ENCODE data around the gene JARID2.

Gene JARID2

DNA sequence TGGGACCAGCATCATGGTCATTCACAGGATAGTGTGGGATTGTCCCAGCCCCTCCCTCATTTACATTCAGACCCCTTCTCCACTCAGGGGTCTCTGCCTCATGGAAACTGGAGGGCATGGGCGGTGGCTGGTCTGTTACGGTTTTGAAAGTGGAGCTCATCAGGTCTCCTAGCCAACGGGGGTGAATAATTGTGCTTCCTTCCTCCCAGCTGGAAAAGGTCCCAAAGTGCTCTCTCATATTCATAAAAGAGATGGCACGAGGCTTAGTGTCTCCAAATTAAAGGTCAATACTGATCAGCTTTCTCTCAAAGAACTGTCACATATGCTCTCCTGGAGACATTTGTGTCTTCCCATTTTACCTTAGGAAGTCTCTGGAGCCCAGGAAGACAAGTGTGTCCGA lies 19.9 kb downstream of the JARID2 start:
- no peaks in the 10 kb centered on the region for H3K9me3 ChIP-seq (ENCODE audit: low read length)
- H3K4me3 ChIP-seq (ENCODE audit: low read depth, low read length, poor library complexity, severe bottlenecking): no peak overlapping the region
- no peaks in the 10 kb centered on the region for H3K9me2 ChIP-seq (ENCODE audit: low read depth, low read length)
- no peaks in the 10 kb centered on the region for H3K4me1 ChIP-seq (ENCODE audit: insufficient read depth, low read length, severe bottlenecking)
- H4K20me1 ChIP-seq (ENCODE audit: insufficient read depth, low read length): no peaks in the 10 kb centered on the region
- no peaks in the 10 kb centered on the region for H3K27me3 ChIP-seq (ENCODE audit: insufficient read depth, low read length)
- H3K9ac ChIP-seq (ENCODE audit: low read length): no peak overlapping the region
- no peak overlapping the region for H2AFZ ChIP-seq (ENCODE audit: low read length)
- no peaks in the 10 kb centered on the region for H3K36me3 ChIP-seq (ENCODE audit: insufficient read depth, low read length)
- H3F3A ChIP-seq (ENCODE audit: insufficient read depth, low read length): no peaks in the 10 kb centered on the region
- H3K79me2 ChIP-seq (ENCODE audit: insufficient read depth, low read length): no peaks in the 10 kb centered on the region
- TF ChIP-seq, protein P1, sequence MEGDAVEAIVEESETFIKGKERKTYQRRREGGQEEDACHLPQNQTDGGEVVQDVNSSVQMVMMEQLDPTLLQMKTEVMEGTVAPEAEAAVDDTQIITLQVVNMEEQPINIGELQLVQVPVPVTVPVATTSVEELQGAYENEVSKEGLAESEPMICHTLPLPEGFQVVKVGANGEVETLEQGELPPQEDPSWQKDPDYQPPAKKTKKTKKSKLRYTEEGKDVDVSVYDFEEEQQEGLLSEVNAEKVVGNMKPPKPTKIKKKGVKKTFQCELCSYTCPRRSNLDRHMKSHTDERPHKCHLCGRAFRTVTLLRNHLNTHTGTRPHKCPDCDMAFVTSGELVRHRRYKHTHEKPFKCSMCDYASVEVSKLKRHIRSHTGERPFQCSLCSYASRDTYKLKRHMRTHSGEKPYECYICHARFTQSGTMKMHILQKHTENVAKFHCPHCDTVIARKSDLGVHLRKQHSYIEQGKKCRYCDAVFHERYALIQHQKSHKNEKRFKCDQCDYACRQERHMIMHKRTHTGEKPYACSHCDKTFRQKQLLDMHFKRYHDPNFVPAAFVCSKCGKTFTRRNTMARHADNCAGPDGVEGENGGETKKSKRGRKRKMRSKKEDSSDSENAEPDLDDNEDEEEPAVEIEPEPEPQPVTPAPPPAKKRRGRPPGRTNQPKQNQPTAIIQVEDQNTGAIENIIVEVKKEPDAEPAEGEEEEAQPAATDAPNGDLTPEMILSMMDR (IDR thresholded peaks at IDR 0.05; ENCODE audit: low read length): no peak
- TF ChIP-seq EZH2 (IDR thresholded peaks at IDR 0.05; ENCODE audit: borderline replicate concordance, low read length): no peak
- H3K27ac ChIP-seq (ENCODE audit: low read depth, low read length, poor library complexity, severe bottlenecking): no peak overlapping the region
- no peak overlapping the region for H3K4me2 ChIP-seq (ENCODE audit: low read length)

- Histone ChIP-seq H3K79me2 (ENCODE audit: insufficient read depth, low read length) (no peaks in the 10 kb centered on the region), H3K27me3 (ENCODE audit: insufficient read depth, low read length) (no peaks in the 10 kb centered on the region), H3K36me3 (ENCODE audit: insufficient read depth, low read length) (no peaks in the 10 kb centered on the region), H4K20me1 (ENCODE audit: insufficient read depth, low read length) (no peaks in the 10 kb centered on the region), H3K27ac (ENCODE audit: low read depth, low read length, poor library complexity, severe bottlenecking) (no peak overlapping the region), H2AFZ (ENCODE audit: low read length) (no peak overlapping the region), H3F3A (ENCODE audit: insufficient read depth, low read length) (no peaks in the 10 kb centered on the region), H3K9me2 (ENCODE audit: low read depth, low read length) (no peaks in the 10 kb centered on the region), H3K4me3 (ENCODE audit: low read depth, low read length, poor library complexity, severe bottlenecking) (no peak overlapping the region), H3K4me1 (ENCODE audit: insufficient read depth, low read length, severe bottlenecking) (no peaks in the 10 kb centered on the region), H3K4me2 (ENCODE audit: low read length) (no peak overlapping the region), H3K9me3 (ENCODE audit: low read length) (no peaks in the 10 kb centered on the region), H3K9ac (ENCODE audit: low read length) (no peak overlapping the region)
- TF ChIP-seq EZH2 (IDR thresholded peaks at IDR 0.05; ENCODE audit: borderline replicate concordance, low read length): no peak
- TF ChIP-seq, protein P1 (IDR thresholded peaks at IDR 0.05; ENCODE audit: low read length): no peak
Observed at GRCh38 chr6:15266423-15266996, 20.6 kb downstream of the JARID2 start.

DNA sequence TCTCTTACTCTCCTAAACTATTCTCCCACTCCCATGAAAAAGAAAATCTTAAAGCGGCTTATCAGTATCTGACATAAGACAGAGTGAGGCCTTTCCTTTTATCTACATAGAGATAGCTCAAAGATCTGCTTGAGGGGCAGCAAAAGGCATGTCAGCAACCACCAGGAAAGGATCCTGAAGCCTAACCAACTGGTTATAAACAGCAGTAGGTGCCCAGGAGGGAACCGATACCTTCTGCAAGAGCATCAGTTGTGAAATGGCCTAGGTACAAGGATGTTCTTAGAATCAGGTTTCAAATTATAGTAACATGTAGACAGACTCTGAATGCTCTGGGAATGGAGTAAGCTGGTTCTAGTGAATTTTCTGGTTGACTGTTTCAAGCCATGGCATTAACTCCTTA lies 21.4 kb downstream of the JARID2 start:
- Histone ChIP-seq H4K20me1 (ENCODE audit: insufficient read depth, low read length) (no peaks in the 10 kb centered on the region), H3K9ac (ENCODE audit: low read length) (no peak overlapping the region), H3K4me1 (ENCODE audit: insufficient read depth, low read length, severe bottlenecking) (no peaks in the 10 kb centered on the region), H3K4me3 (ENCODE audit: low read depth, low read length, poor library complexity, severe bottlenecking) (no peak overlapping the region), H3K36me3 (ENCODE audit: insufficient read depth, low read length) (no peaks in the 10 kb centered on the region), H3K9me3 (ENCODE audit: low read length) (no peaks in the 10 kb centered on the region), H3F3A (ENCODE audit: insufficient read depth, low read length) (no peaks in the 10 kb centered on the region), H3K9me2 (ENCODE audit: low read depth, low read length) (no peaks in the 10 kb centered on the region), H3K27ac (ENCODE audit: low read depth, low read length, poor library complexity, severe bottlenecking) (no peak overlapping the region), H3K27me3 (ENCODE audit: insufficient read depth, low read length) (no peaks in the 10 kb centered on the region), H3K4me2 (ENCODE audit: low read length) (no peak overlapping the region), H3K79me2 (ENCODE audit: insufficient read depth, low read length) (no peaks in the 10 kb centered on the region), H2AFZ (ENCODE audit: low read length) (no peak overlapping the region)
- no peak for TF ChIP-seq EZH2 (IDR thresholded peaks at IDR 0.05; ENCODE audit: borderline replicate concordance, low read length)
- TF ChIP-seq, protein P1 (IDR thresholded peaks at IDR 0.05; ENCODE audit: low read length): no peak

Measured in OCI-LY1 (cell line).